Measurements from ENCODE around the gene TRIM7.
A peak's percentile ranks its signal among the peaks of the same experiment; 100 is the strongest.
"Not testable (repeated sequence)": the region's sequence is repeated elsewhere in the genome, so short reads cannot be mapped to it uniquely, and the experiment has no call there.

The TRIM7 gene

DNA sequence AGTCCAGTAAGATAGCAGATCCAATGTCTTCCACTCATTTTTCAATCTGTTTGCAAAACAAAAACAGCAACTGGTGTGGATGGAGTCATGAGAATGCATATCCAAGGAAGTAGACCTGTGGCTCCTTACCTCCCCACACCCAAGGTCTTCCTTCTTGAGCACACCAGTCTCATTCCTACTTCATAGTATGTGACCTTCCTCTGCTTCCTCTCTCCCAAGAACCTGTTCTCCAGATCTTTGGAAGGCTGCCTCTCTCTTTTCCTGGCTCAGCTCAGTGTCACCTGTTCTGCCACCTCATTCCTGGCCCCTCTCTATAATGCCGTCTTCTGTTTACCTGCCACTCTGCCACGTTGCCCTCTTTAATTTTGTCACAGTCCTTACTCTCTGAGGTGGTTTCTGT, 7.9 kb upstream of the TRIM7 start:
- no peak for DNase-seq (ENCODE audit: low read depth)

DNA sequence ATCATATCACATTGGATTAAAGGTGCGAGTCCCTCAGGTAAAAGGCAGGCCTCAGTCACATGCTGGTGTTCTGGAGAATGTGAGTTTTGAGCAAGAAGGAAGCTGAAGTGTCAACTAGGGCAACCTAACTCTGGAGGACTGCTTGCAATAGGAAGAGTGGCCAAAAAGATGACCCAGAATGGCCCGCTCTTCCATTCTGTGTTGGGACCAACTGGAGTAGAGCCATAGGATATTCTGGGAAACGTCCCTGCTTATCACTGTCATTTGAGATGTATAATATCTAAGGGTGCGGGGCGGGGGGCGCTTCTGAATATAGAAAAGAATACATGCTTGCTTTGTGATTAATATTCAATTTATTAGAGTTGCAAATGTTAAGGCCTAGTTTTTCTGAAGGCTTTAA, 7.1 kb upstream of the TRIM7 start:
- no peak for DNase-seq (ENCODE audit: low read depth)

DNA sequence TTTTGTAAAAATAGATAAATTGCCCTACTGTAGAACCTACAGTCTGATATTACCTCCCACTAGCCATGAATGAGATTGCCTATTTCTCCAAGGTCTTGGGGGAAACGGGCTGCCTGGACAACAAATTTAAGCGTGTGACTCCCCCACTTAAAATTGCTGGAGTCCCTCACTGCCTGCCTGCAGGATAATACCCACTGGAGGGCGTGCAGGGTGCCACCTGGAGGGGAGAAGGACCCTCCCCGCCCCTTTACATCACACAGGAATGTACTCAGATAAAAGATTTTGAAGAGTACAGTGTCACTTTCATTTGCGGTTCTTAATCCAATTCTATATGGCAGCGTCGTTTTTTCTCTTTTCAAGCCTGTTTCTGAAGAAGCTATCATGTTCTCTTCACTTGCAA, 6.2 kb upstream of the TRIM7 start:
- no peak for DNase-seq (ENCODE audit: low read depth)

DNA sequence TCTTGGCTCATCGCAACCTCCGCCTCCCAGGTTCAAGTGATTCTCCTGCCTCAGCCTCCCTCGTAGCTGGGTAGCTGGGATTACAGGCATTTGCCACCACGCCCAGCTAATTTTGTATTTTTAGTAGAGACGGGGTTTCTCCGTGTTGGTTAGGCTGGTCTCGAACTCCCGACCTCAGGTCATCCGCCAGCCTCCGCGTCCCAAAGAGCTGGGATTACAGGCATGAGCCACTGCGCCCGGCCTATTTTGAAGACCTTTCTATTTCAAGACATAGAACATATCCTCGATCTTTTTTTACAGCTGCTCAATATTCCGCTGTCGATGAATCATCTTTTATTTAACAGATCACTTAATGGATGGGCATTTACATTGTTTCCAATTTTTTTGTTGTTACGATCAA, 5.7 kb upstream of the TRIM7 start:
- not testable (repeated sequence) for DNase-seq (ENCODE audit: low read depth)

DNA sequence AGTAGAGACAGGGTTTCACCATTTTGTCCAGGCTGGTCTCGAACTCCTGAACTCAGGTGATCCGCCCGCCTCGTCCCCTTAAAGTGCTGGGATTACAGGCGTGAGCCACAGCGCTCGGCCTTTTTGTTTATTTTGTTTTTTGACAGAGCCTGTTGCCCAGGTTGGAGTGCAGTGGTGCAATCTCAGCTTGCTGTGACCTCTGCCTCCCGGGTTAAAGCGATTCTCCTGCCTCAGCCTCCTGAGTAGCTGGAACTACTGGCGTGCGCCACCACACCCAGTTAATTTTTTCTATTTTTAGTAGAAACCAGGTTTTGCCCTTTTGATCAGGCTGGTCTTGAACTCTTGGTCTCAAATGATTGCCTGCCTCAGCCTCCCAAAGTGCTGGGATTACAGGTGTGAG, 5.2 kb upstream of the TRIM7 start:
- DNase-seq (ENCODE audit: low read depth) = not testable (repeated sequence)

DNA sequence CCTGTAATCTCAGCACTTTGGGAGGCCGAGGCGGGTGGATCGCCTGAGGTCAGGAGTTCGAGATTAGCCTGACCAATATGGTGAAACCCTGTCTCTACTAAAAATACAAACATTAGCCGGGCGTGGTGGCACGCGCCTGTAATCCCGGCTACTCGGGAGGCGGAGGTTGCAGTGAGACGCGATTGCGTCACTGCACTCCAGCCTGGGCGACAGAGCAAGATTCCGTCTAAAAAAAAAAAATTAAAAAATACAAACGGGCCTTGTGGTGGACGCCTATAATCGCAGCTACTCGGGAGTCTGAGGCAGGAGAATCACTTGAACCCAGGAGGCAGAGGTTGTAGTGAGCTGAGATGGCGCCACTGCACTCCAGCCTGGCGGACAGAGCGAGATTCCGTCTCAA, 4.0 kb upstream of the TRIM7 start:
- not testable (repeated sequence) for DNase-seq (ENCODE audit: low read depth)

DNA sequence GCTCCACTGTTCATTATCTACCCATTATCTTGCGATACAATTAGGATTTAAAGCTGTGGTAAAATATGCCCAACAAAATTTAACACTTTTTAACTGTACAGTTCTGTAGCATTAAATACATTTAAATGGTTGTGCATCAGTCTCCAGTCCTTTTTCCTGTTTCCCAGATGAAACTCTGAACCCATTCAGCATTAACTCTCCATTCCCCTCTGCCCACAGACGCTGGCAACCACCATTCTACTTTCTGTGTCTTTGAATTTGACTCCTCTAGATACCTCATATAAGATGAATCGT, 2.9 kb upstream of the TRIM7 start:
- no peak for DNase-seq (ENCODE audit: low read depth)

DNA sequence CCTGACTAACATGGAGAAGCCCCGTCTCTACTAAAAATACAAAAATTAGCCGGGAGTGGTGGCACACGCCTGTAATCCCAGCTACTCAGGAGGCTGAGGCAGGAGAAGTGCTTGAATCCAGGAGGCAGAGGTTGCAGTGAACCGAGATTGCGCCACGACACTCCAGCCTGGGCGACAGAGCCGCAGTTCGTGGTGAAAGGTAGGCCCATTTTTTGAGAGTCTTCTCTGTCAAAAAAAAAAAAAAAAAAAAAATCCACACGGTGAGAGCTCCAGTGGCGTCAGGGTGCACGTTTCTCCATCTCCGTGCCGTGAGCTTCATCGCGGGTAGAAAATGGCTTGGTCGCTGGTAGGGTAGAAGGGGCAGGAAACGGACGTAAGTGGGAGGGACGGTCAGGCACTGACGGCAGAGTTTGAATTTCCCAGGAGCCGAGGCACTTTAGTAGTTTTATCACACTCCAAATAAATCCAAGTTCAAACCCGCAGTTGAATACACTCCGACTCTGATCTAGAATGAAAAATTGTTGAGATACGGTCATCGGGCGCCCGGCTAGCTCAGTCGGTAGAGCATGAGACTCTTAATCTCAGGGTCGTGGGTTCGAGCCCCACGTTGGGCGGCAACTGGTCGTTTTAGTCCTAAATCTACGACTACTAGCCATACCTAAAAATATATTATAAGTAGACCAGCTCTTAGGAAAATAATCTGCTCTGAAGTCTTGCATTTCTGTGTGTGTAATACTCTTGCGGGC, 2.4 kb upstream of the TRIM7 start:
- DNase-seq (ENCODE audit: low read depth) = peak; percentile 87

DNA sequence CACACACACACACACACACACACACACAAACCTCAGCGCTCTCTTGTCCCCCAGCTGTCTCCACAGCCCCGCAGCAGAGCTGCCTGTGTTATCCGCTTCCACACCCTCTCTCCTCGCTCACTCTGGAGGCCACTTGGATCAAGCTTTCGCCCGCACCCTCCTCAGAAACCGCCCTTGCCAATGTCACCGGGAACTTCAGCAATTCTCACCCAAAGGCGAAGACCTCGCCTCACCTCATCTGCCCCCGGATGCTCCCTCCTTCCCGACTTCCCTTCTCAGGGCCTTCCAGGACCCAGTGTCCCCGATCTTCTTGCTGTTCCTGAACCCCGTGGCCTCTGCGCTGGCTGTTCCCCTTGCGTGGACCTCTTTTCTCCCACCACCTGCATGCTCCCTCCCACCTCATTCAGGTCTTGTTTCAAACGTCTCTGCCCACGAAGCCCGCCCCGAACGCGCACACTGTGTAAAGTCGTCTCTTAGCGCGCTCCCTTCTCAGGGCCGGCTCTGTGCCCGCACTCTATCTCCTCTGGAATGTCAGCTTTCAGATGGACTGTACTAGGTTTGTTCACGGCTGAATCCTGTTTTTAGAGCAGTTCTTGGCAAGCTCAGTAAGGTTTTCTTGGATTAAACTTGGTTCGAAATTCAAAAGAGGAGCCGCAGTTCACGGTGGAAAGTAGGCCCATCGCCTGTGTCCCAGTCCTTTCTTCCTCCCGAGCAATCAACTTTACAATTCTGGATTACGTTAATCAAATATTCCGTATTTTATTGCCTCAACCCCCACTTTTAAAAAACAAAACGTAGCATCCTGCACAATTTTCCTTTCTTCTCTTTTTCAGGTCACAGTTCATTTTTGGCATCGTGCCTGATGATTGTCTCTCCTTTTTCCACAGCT, 1.0 kb upstream of the TRIM7 start:
- DNase-seq (ENCODE audit: low read depth) = no peak

DNA sequence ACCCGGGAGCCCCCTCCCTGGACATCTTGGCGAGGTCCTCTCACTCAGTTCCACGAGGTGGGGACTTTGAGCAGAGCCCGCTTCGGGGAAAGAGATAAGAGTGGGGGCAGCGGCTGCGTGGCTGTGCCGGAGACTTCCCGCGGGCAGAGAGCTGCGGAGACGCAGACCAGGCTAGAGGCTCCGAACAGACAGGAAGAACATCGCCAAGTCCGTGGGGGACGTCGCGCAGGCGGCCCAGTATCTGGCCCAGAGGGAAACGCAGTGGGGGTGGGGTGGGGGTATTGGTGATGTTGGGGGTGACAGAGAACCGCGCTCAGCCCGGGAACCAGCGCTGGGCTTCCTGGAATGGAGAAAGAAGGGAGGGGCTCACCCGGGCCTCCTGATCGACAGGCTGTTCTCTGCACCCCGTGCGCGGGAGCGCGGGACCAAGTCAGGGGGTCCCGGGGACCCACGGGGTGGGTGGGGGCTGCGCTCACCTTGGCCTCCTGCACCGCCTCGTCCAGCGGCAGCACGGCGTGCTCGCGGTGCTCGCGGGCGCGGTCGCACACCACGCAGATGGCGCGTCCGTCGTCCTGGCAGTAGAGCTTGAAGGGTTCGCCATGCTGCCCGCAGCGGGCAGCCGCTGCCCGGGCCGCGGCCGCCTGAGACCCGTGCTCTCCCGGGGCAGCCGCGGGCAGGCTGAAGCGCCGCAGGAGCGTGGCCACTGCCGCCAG, 727 bp downstream of the TRIM7 start:
- no peak for DNase-seq (ENCODE audit: low read depth)

DNA sequence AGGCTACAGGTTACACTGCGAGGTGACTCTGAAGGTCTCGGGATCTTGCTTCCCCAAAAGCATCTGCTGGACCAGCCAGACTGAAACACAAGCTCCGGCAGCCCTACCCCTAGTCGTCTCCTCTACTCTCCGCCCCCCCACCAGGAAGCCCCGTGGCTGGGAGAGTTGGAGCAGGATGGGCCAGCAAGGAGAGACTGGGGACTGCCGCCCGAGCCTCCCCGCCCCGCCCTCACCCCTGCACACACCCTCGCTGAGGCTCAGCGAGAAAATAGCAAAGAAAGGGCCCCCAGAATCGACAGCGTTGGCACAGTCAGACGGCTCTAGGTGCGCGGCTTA, 1.3 kb downstream of the TRIM7 start:
- no peak for DNase-seq (ENCODE audit: low read depth)

DNA sequence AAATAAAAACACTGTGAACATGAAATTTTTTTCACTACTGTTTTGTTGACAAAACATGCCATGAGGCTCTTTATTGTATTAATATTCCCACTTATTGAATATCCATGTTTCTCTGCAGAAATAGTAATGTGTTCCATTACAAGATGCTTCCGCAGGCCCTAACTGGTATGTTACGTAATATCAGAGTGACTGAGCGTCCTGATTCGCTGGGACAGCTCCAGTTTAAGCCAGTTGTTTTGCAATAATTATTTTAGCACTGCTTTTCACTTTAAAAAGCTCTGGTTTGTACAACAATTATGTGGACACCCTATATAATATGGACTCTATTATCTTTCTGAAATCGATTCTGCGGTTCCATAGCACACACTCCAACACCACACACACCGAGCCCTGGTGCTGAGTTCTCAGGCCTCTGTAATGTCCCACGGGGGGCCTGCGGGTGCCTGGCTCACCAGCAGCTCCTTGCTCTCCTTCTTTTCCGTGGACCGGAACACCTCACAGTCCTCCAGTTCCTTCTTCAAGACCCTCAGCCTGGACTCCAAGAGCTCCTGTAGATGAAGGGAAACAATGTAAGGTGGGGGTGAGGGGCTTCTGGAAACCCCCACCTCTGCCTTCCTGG, 1.8 kb downstream of the TRIM7 start:
- no peak for DNase-seq (ENCODE audit: low read depth)

DNA sequence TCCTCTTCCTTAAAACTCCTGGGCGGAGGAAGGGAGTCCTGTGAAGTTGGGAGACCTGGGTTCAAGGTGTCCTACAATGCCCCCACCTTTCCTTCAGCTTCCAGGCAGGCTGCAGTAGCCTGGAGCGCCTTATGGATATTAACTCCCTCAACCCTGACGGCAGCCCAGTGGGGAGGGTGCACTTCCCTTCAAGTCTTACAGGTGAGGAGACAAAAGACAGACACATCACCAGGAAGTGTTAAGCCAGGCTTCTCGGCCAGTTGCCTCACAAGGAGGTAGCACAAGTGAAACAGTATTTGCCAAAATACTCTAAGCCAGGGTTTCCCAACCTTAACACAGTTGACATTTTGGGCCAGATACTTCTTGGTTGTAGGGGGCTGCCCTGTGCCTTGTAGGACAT, 4.2 kb downstream of the TRIM7 start:
- no peak for DNase-seq (ENCODE audit: low read depth)

DNA sequence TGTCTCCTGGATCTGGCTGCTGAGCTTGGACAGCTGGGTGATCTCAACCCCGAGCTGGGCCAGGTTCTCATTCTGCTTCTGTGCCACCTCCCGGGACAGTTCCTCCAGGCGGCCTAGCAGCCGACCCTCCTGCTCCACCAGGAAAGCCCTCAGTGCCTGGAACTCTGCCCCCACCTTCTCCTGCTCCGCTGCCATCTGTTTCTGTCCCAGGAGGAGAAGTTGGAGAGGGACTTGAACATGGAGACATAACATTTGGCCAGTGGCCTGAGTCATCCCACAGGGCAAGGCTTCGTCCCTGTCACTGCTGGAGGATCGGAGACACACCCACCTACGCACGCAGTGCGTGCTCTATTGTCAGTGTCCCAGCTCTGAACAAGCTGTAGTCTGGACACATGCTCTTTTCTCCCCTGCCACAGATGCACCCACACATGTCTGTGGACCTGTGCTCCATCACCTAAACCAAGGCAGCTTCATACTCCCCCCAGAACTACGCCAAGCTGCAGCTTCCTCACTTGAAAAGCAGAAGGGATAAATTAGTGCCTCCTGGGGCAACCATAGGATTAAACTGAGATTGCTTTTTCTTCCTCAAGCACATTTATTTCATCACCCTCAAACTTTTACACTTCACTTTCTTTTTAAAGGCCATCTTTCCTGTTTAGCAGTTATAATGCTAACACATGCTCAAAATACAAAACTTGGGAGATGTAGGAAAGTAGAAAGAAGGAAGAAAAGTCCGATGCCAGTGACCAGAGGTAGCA, 4.9 kb downstream of the TRIM7 start:
- no peak for DNase-seq (ENCODE audit: low read depth)

DNA sequence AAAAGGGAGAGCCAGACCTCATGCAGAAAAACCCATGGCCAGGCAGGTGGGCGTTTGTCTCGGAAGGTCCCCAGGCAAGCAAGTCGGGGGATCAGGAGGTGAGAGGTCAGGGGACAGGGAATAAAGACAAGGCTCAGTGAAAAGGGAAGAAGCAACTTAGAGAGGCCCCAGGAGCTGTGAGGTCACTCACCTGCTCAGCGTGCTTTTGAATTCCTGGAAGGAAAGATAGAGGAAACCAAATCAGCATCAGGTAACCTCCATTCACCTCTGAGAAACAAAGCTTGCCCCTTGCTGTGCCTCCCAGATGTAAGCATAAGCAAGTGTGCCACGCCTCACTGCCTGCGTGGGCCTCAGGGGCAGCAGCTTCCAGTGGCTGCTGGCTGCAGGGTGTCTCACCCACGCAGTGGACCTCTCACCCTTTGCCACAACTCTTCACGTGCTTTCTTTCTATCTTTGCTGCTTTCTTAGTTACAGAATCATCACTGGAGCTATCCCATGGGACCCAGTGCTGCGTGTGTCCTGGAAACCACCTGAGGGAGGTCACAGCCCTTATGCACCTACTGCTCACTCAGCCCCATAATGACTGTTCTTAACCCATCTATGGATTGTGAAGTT, 6.0 kb downstream of the TRIM7 start:
- no peak for DNase-seq (ENCODE audit: low read depth)

DNA sequence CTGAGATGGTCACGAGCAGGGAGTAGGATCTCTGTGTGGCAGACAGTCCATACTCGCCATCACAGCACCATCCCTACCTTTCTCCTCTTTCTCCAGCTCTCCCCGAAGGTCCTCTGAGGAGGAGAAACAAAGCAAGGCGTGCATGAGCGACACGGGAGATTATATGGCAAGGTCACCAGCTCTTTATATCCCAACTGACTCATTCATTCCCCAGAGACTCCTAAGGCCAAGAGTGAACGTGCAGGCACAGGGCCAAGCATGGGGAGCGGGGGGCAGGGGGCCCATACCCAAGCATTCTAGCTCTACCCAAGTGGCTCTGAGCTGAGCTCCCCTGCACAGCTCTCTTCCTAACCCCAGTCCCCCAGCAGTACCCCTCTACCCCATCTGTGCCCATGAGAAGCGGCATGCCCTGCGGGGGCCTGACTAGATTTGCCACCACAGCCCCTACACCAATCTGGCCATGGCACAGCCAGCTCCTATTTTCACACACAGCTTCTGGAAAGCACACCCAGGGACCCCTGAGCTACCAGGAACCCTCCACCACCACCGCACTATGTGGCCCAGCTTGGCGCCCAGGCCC, 6.8 kb downstream of the TRIM7 start:
- DNase-seq (ENCODE audit: low read depth) = no peak

DNA sequence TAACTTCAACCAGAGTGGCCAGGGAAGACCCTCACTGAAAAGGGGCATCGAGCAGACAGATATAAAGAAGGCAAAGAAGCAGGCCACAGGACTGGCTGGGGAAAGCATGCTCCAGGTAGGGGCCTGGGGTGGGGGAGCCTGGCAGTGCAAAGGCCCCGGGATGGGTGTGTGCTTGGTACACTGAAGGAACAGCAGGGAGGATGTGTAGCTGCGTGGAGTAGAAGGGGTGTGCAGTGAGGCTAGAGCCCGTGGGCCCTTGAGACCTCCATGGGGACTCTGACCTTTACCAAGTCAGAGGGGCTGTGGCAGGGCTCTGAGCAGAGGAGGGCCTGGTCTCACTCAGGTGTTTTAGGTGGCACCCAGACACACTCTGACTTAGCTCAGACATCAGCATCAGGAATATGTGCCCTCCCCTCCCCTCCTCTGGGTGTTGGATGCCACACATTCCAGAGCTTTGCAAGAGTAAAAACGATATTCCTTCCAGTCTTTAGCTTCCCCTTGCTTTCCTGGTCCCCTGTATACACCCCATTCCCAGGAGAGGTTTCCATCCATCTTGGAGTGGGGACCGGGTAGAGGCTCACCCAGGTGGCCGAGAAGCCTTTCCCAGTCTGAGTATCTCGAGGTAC, 7.6 kb downstream of the TRIM7 start:
- DNase-seq (ENCODE audit: low read depth) = no peak

DNA sequence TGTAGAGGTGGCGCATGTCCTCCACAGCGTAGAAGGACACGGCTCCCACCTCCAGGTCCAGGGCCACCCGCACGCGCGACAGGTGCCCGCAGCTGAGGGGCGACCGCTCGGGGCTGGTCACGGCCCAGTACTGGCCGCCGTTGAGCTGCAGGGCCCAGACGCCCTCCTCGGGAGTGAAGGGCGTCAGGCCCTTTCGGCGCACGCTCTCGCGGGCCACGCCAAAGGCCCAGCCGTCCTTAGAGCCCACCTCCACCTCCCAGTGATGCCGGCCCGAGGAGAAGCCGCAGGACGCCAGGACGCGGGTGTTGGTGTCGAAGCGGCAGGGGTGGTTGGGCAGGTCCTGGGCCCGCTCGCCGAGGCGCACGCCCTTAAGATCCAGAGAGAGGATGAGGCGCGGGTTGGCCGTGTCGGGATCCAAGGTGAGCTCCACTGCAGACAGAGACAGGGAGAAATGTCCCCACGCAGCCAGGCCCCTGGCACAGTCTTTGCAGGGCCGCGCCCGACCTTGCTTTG, 9.7 kb downstream of the TRIM7 start:
- no peak for DNase-seq (ENCODE audit: low read depth)

DNA sequence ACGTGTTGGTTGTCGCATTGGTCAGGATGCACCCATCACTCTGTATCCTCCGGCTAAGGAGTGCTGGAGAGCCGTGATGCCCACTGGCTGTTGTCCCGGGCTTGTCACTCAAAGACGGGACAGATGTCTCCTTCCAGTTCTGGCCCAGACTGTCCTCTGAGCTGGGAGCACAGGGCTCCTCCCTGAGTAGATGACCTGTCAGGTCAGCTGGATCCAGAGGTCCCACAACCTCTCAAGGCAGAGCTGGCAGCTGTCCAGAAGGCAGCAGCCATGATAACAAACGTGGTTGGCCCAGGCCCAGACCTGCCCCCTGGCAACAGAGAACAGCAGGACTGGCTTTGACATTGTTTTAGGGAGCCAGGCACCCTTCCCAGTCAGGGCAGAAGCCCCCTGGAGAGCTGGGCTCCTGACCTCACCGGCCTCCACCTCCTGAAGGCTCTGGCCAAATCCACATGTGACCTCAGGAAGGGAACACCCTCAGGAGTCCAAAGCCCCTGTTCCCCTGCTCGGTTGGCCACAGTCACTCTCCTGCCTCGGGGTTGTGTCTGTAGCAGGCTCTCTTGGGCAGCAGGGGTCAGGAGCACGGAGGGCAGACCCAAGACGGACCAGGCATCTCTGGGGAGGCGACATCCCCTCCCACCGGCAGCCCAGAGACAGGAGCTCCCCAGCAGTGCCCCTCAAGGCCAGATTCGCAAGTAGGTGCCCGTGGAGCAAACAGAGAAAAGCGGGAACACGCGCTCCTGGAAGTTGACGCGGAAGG, 10.3 kb downstream of the TRIM7 start:
- no peak for DNase-seq (ENCODE audit: low read depth)

DNA sequence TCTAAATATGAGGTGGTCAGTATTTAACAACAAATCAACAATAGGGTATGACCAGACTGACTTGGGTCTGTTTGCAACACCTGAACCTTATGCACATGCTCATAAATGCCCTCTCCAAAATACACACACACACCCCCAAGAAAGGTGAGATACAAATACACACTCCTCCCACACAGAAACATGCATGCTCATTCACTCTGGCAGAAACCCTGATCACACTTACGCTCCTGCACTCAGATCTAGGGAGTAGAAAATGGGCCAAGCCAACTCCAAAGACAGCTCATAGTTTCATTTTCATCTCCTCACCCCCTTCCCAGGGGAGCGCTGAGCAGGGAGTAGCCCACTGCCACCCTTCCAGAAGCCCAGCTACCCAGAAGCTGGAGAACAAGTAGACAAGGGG, 11.3 kb downstream of the TRIM7 start:
- DNase-seq (ENCODE audit: low read depth) = no peak

Data from stimulated activated CD8-positive, alpha-beta memory T cell treated with anti-CD3 and anti-CD28 coated beads, Interleukin-15, amount 100 ng/mL, for 24 hours (primary cell).